Tongue (tissue), 2 donors: ENCODE measurements around the gene GEN1. TPM values are rescaled to one million over a fixed set of nuclear protein-coding genes. Genes with fewer than 3 reads are reported as not detected.

Experiments
- DNase-seq: peaks from one replicate; pipeline ENCODE4 v3.0.0-alpha.2; 2015
- total RNA-seq: library from RNA; depleted of rRNA; stranded (reverse); fragments of >200 nt; gene quantifications from one replicate; pipeline ENCODE4 v1.2.3, GENCODE V29; 2014

GEN1 gene
- total RNA-seq, 1 donor from 2014 or later: 13.4 TPM

DNA sequence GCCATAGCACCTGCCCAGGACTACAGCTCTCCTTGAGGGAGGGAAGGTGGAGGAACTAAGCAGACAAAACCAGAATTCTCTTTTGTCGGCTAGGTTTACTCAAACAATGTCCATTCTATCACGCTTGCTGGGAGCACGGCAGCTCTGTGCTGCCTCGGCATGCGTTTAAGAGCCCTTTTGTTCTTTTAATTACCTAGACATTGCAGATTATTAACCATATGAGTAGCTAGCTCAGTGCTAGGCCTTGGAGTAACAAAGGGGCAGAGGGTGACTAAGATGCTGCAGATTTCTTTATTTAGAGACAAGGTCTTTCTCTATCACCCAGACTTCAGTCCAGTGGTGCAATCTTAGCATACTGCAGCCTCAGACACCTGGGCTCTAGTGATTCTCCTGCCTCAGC is 73.4 kb downstream of the GEN1 start:
- DNase-seq: no peak

DNA sequence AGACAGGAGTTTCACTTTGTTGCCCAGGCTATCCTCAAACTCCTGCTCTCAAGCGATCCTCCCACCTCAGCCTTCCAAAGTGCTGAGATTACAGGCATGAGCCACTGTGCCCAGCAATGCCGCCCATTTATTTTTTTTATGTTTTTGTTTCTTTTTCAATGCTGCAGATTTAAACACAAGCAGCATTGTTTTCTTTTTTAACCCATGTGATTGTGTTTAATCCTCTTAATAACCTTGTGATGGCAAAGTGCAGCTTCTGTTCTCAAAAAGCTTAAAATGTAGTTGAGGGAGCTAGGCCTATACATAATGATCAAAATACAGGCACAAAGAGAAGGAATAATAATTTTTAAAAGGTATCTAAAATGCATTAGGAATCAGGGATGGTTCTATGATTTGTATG is 73.8 kb downstream of the GEN1 start:
- DNase-seq: no peak

DNA sequence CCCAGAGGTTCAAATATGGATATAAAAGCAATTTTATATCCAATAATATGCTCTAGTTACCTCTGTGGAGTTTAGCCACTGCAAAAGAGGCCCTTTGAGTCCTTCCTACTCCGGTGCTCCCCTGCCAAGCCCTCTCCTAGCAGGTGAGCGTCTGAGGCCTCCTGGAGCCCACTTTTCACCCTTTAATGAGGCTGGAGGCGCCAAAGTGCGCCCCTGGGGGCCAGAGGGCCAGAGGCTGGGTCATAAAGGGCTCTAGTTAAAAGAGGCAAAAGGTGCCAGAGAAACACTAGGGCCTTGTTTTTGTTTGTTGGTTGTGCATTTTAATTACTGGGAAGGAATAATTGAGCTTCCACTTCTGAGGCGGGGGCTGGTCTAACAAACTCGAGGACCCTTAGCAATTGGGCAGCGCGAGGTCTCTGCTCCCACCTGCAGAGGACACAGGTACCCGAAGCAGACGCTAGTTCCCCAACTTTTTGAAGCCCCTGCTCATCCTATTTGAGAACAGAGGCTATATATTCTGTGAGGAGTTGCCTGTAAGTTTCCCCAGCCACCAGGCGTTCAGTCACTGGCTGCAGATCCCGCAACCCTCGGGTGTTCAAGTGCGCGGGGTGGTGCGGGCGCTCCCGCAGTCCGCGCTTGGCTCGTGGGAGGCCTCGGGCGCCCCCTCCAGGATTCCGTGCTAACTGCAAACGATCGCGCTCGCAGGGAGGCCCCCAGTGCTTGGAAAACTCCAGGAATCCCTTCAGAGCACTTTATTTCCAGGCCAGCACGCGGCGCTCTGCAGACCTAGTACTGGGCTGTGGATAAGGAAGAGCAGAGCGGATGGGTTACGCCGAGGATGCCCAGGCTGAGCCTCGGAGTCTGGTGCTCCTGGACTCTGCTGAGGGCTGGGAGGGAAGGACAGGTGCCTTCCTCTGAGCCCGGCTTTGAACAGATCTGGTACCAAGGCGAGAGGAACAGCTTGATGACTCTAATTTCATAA is 76.4 kb downstream of the GEN1 start:
- peak; percentile 92 for DNase-seq

DNA sequence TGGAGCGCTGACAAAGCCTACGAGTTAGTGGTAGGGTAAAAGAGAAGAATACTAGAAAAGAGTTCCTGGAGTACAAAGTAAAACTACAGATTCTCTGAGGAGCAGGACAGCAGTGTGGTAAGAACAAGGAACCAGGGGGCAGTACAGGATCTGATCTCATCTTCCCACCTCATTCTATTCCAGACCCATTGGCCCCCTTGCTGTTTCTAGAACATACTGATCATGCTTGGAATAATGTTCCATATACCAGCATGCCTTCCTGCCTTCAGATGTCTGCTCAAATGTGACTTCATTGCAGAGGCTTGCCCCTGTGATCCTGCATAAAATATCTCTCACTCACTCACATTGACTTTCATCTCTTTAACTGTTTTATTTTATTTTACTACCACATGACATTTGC is 81.6 kb downstream of the GEN1 start:
- DNase-seq: no peak

Other genes with a start within 250 kb of the GEN1 start
- 0.10 TPM for gene RAD51AP2, start 235.7 kb upstream of the GEN1 start, total RNA-seq
- 20.6 TPM for gene VSNL1, start 213.4 kb upstream of the GEN1 start, total RNA-seq
- 43.8 TPM for gene SMC6, start 328 bp upstream of the GEN1 start, total RNA-seq
- not detected for gene MSGN1, start 62.3 kb downstream of the GEN1 start, total RNA-seq
- 46.3 TPM for gene KCNS3, start 124.5 kb downstream of the GEN1 start, total RNA-seq